KOPT-K1 (cell line): ENCODE data around the gene TMPRSS11E.

Experiments
- H3K27ac ChIP-seq: fragments of 200-600 bp; sonication (generic); 2 replicates; pipeline ENCODE4 v1.5.1; 2016; ENCODE audit warnings: antibody characterized with exemption, mild to moderate bottlenecking, low read depth, low read length; ENCODE audit not compliant: poor library complexity, severe bottlenecking
- H3K36me3 ChIP-seq: fragments of 200-600 bp; sonication (generic); 2 replicates; pipeline ENCODE4 v1.5.1; 2017; ENCODE audit warnings: antibody characterized with exemption, mild to moderate bottlenecking, low read length, moderate library complexity; ENCODE audit not compliant: insufficient read depth
- H3K9me3 ChIP-seq: fragments of 200-600 bp; sonication (generic); 2 replicates; pipeline ENCODE4 v1.5.1; 2017; ENCODE audit warnings: antibody characterized with exemption, low read length, mild to moderate bottlenecking; ENCODE audit not compliant: insufficient read depth, poor library complexity, severe bottlenecking

The TMPRSS11E gene

DNA sequence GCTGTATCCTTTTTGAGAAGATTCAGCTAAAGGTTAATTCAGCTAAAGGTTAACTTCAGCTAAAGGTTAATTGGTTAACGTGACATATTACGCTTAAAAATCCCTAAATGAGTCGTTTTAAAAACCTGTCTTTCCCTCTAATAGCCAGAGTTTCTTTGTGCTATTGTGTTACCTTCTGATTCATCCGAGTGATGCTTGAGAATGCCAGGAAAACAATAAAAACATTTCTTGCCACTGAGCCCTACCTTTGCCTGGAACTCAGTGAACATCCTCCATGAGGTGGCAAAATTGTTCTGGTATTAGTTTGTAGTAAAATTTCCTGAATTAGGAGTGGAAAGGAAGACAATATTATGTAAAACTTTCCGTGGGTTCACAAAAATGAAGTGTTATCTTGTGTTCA, 13.7 kb upstream of the TMPRSS11E start:
- Histone ChIP-seq H3K27ac (no peak overlapping the region), H3K9me3 (no peaks in the 10 kb centered on the region), H3K36me3 (no peaks in the 10 kb centered on the region)

DNA sequence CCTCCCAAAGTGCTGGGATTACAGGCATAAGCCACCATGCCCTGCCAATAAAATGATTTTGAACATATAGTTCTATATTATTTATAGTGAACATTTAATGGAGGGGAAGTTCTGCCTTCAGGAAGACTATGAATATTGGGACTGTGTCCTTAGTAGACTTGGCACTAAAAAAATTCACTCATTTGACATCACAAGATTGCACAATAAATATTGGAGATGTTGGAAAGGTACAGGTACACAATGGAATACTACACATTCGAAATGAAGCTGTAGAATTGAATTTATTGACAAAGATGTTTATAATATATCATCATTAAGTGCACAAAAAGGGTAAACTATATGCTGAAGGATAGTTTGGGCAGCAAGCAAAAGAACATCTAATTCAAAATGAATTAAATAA, 13.0 kb upstream of the TMPRSS11E start:
- Histone ChIP-seq H3K36me3 (no peaks in the 10 kb centered on the region), H3K9me3 (no peaks in the 10 kb centered on the region), H3K27ac (no peak overlapping the region)

DNA sequence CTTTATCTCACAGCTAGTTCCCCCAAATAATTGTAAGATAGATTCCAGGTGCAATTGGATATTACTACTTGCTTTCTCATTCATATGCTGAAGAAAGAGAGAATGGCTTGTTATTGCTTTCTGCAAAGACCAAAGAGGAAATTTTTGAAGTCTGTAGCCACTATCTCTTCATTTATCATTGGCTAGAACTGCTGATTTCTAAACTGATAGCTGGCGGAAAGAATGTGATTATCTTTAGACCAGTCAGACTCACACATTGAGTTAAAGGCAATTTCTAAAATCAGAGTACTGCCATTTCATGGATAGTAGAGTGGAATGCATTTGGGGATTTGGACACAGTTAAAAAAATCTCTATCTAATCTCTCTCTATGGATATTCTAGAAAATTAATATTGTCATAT, 12.4 kb upstream of the TMPRSS11E start:
- H3K36me3 ChIP-seq, result no peaks in the 10 kb centered on the region
- H3K9me3 ChIP-seq, result no peaks in the 10 kb centered on the region
- no peak overlapping the region for H3K27ac ChIP-seq

DNA sequence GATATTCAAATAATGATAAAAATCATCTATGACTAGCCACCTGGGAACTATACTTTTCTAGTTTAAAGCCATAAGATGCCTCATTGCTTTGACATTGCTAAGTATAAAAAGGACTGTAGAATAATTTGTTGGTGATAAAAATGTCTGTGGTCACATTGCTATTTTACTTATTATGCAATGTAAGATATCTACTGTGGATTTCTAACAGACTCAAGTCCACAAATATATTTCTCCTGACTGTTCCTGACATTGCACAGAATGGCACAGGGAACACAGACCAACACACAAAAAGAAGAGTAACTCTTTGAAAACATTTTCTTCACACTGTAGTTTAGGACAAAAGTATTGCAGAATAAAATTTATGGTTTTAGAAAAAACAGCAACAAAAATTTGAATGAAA, 2.2 kb upstream of the TMPRSS11E start:
- Histone ChIP-seq H3K27ac (no peak overlapping the region), H3K36me3 (no peaks in the 10 kb centered on the region), H3K9me3 (no peaks in the 10 kb centered on the region)

DNA sequence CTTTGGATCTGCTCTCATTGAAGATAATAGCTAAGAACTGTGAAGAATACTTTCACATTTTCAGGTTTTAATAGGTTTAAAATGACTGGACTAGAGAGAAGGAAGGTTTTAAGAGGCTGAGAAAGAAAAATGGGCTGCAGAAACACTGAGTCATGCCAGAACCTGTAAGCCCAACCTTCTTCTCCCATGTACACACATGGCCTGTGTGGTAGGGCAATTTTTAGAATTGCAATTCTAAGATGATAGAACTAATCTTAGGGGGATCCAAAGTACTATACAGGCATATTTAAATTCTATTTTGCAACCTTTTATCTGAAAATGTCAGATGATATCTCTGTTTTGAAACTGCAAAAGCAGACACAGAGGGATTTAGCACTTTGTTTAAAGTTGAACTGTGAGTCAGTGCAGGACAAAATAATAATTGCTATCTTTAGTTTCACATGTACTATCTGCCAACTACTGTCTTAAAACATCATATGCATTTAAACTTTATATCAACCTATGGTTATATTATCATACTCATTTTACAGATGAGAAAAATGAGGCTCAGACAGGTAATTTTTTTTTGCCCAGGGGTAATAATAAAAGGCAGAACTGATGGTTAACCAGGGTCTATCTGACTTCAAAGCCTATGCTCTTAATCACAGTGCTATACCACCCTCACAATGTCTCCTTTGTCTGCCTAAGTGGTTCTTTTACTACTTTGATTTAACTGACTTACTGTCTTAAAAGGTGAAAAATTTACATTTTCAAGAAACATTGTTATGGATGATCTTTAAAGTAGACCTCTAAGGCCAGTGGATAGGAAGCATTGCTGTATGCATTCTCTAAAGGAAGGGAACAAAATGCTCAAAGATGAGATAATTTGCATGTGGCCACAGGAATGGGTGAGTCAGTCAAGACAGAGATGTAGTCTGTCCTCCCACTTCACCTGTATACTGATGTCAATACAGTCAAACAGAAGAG, 4.3 kb downstream of the TMPRSS11E start:
- no peak overlapping the region for H3K27ac ChIP-seq
- no peaks in the 10 kb centered on the region for H3K36me3 ChIP-seq
- H3K9me3 ChIP-seq, result no peaks in the 10 kb centered on the region

DNA sequence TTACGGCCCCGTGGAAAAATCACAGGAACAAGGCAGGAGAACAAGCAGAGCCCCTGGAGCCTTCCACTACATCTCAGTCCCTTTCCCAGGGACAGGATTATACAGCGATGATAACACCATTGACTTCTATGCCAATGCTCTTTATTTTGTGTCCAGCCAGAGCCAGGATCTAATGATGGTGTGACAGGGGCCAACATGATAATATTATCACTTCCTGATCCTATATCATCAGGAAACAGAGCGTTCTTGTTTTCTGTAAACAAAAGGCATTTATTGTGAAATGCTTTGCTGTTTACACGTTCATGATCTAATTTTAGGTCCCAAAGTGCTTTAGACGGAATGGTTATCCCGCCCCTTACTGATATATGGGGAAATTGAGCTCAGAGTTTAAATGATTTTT, 12.8 kb downstream of the TMPRSS11E start:
- Histone ChIP-seq H3K9me3 (no peaks in the 10 kb centered on the region), H3K36me3 (no peaks in the 10 kb centered on the region), H3K27ac (no peak overlapping the region)

DNA sequence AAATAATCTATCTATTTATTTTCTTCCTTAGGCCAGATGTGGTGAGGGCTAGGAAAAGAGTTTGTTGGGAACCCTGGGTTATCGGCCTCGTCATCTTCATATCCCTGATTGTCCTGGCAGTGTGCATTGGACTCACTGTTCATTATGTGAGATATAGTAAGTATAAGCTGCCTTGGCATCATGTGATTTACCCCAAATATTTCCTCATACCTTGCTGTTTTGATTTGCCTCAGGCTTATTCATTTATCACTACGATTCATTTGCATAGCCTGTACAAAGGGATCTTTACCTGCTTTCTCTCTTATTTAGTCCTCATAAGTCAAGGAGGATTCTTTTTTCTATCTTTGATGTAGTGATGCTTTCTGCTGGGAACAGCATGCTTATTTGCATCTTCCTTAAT, 14.5 kb downstream of the TMPRSS11E start:
- Histone ChIP-seq H3K27ac (no peak overlapping the region), H3K9me3 (no peaks in the 10 kb centered on the region), H3K36me3 (no peaks in the 10 kb centered on the region)

DNA sequence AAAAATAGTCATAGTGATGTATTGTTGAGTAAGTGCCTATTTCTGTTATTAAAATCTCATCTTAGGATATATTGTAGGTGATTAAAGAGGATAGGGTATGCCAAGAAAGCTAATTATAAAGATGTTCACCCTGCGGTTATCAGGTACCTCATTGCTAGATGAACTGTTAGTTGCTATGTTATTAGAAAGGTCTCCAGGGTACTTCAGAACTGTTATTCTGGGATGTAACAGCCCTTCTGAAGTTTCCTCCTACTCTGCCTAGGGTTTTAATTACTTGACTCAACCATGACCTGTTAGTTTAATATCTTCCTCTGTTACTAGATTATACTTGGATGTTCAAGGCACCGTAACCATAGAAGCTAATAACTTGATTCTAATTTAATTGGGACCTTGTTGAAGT, 15.4 kb downstream of the TMPRSS11E start:
- H3K36me3 ChIP-seq, result no peaks in the 10 kb centered on the region
- no peak overlapping the region for H3K27ac ChIP-seq
- no peaks in the 10 kb centered on the region for H3K9me3 ChIP-seq

DNA sequence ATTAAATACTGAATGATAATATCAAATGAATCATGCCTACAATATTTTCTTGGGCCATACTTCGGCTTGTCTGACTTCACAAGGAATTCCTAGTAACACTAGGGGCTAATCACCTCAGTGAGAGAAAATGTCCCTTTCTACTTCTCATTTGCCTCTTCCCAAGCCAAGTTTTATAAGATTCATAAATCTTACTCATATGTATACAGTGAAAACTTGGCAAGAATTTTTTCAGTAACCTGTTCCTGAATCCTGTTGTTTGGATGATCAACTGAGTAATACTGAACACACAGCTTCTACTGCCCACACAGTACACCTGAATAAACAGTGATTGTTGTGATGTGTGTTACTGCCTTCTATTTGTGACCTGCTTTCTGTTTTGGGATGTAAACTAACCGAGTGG, 16.5 kb downstream of the TMPRSS11E start:
- H3K9me3 ChIP-seq, result no peaks in the 10 kb centered on the region
- no peaks in the 10 kb centered on the region for H3K36me3 ChIP-seq
- H3K27ac ChIP-seq, result no peak overlapping the region

DNA sequence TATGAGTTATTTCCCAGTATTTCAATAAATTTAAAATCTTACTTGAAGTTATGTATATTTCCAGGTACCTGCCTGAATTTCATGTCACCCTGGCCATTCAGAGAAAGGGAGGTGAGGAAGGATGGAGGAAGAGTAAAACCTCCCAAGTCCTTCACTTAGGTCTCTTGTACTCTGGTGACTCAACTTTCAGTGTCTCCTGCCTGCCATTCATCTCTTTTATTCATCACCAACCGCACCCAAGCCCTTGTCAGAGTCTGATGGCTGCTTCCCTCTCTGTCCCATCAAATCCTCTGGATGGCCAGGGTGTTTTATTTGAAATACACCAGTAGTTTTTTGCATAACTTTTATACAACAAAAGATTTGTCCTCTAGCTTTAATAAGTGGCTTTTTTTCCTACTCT, 17.8 kb downstream of the TMPRSS11E start:
- Histone ChIP-seq H3K27ac (no peak overlapping the region), H3K36me3 (no peaks in the 10 kb centered on the region), H3K9me3 (no peaks in the 10 kb centered on the region)

DNA sequence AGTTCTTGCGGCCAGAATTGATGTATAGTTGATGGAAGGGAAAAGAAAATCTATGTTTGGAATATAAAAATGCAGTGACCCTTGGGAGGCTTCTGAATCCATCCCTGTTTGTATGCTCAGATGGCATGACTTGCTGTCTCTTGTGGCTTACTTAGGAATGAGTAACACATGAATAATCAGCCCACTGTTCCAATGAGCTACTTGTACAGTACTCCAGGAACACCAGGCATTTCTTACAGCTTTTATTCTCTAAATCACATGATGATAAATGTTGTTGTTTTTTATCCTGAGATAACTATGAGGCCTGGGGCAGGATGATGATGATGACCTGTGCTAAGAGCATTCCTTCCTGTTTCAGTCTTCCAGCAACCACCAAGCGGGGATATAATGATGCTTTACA, 18.9 kb downstream of the TMPRSS11E start:
- H3K27ac ChIP-seq, result no peak overlapping the region
- H3K9me3 ChIP-seq, result no peaks in the 10 kb centered on the region
- H3K36me3 ChIP-seq, result no peaks in the 10 kb centered on the region

DNA sequence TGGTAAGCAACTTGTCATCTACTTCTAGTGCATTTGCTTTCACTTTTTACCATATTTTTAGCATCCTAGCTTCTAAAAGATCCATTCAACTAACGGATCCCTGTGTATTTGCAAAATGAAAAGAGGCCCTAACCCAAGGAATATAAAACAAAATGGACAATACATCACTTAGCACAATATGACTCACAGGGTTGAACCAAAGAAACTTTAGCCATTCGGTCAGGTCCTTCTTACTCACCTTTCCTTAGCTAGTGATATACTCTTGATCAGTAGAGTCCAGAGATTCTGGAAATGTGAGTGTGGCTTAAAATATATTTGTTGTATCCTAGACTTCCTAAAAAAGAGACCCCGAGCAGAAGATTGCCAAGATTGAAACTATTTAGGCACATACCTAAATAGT, 19.5 kb downstream of the TMPRSS11E start:
- no peaks in the 10 kb centered on the region for H3K36me3 ChIP-seq

DNA sequence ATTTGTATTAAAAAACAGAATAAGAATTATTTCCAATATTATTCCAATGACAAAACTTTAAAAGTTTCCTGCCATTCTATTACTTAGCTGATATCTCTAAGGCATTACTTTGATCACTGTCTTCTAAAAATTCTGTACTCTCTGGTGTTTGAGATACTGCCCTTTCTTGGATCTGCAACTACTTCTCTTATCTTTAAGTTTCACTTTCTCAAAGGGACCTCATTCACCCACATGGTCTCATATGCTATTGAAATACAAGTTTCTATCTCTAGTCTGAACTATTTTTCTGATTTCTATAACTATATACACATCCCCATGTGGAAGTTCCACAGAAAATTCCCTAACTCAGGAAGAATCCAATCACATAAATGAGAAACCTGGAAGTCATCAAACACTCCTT, 22.2 kb downstream of the TMPRSS11E start:
- Histone ChIP-seq H3K36me3 (no peaks in the 10 kb centered on the region), H3K27ac (no peak overlapping the region)

More for the DNA sequence above, 19.5 kb downstream of the TMPRSS11E start:
- H3K9me3 ChIP-seq, result no peaks in the 10 kb centered on the region
- H3K27ac ChIP-seq, result no peak overlapping the region

DNA sequence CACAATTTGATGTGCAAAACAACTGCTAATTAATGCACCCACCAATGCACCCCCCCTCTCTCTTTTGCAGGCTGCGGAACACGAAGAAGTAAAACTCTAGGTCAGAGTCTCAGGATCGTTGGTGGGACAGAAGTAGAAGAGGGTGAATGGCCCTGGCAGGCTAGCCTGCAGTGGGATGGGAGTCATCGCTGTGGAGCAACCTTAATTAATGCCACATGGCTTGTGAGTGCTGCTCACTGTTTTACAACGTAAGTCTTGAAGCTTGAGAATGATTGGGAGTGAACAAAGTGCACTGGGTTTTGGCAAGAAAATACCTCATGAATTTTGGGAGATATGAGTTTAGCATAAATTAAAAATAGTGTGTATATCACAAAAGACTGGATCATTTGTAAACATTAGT, 28.9 kb downstream of the TMPRSS11E start:
- Histone ChIP-seq H3K9me3 (no peaks in the 10 kb centered on the region), H3K36me3 (no peaks in the 10 kb centered on the region), H3K27ac (no peak overlapping the region)

More for the DNA sequence above, 22.2 kb downstream of the TMPRSS11E start:
- H3K9me3 ChIP-seq, result no peaks in the 10 kb centered on the region

DNA sequence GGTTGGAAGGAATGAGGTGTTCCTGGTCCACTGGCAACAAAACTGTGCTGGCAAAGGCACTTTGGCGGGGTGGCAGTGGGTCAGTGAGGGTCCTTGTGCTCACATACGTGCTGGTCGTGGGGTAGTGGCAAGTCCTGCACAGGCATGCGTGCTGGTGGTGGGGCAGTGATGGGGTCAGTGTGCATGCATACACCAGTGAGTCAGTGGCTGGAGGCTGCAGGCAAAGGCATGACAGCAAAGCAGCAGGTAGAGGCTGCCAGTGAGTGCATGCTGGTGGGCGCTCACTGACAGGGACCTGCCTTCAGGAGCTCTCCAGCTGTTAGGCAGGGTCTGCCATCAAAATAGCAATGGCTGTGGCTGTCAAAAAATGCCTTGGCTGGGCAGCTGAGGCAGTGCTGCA, 42.1 kb downstream of the TMPRSS11E start:
- H3K36me3 ChIP-seq, result no peaks in the 10 kb centered on the region
- no peaks in the 10 kb centered on the region for H3K9me3 ChIP-seq

DNA sequence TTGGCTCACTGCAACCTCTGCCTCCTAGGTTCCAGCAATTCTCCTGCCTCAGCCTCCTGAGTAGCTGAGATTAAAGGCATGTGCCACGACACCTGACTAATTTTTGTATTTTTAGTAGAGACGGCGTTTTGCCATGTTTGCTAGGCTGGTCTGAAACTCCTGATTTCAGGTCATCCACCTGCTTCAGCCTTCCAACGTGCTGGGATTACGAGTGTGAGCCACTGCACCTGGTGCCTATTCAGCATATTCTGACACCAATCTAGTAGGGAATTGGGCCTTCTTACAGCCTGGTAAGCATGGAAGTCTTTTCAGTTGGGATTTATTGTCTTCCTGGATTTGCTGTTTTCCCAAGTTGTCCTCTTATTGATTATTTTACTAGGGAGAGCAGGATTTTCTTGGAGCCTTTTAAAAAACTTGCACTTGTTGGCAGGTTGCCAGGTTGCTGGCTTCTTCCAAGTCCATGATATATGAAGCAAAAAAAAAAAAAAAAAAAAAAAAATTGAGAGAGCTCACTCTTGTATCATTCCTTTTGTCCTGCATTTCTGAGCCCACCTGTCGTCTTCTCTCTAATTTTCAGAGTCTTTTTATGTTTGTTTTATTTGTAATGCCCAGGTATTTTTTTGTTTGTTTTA, 43.7 kb downstream of the TMPRSS11E start:
- no peaks in the 10 kb centered on the region for H3K36me3 ChIP-seq
- no peak overlapping the region for H3K27ac ChIP-seq
- H3K9me3 ChIP-seq, result no peaks in the 10 kb centered on the region

More for the DNA sequence above, 42.1 kb downstream of the TMPRSS11E start:
- H3K27ac ChIP-seq, result no peak overlapping the region
